ENCODE measurements around the gene NEK2. TPM values are rescaled to one million over a fixed set of nuclear protein-coding genes. Genes with fewer than 3 reads are reported as not detected.

The NEK2 gene
- total and polyA plus RNA-seq, 5 donors from 2014 or later, result 0.81 to 1.5 (median 1.5) TPM

DNA sequence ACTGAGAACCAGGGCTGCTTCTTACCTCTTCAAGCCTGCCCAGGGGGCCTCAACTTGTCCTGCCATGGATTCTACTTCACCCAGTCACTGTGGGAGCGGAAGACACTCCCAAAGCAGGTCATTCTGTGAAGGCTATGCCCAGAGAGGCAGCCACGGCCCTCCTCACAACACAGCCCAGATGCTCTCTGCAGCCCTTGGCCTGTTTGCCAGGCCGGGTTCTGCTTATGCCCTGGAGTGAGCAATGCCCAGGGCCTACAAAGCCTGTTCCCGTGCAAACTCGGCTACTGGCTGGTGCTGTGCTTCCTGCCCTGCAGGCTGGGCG is 62.7 kb downstream of the NEK2 start:
- Mint-ChIP-seq H3K27me3 (peaks cover 5% of the 10 kb centered on the region), H3K36me3 (no peaks in the 10 kb centered on the region)

More for the DNA sequence above, 62.7 kb downstream of the NEK2 start:
- peaks cover 0 to 2% (median 1%) of the 10 kb centered on the region in 4 donors for H3K4me1 Mint-ChIP-seq
- Histone ChIP-seq H3K27me3 (ENCODE audit: control insufficient read depth, insufficient read depth, low read length) (no peaks in the 10 kb centered on the region), H3K9me3 (ENCODE audit: control insufficient read depth in 2 of 2, low read length in 2 of 2) (no peaks in the 10 kb centered on the region), H3K4me1 (ENCODE audit: control insufficient read depth, insufficient read depth, low read length, poor library complexity, severe bottlenecking) (no peaks in the 10 kb centered on the region), H3K27ac (ENCODE audit: insufficient read depth, low read length, poor library complexity, severe bottlenecking) (no peak overlapping the region), H3K4me3 (ENCODE audit: low read depth, low read length) (no peak overlapping the region), H3K36me3 (ENCODE audit: control insufficient read depth, insufficient read depth, low read length) (no peaks in the 10 kb centered on the region)
- no peaks in the 10 kb centered on the region for H3K9me3 Mint-ChIP-seq
- H3K27ac Mint-ChIP-seq, result peak overlapping the region in 1 of 3 donors; percentile 40
- no peak for DNase-seq
- H3K4me3 Mint-ChIP-seq, result no peak overlapping the region
- no peak for ATAC-seq (ENCODE audit: low read depth in 2 of 2)

Other genes with a start within 250 kb of the NEK2 start
- gene RD3, start 183.5 kb downstream of the NEK2 start, total RNA-seq, result not detected
- gene RD3, start 183.5 kb downstream of the NEK2 start, polyA plus RNA-seq, result not detected
- 8.1 TPM for gene SLC30A1, start 96.5 kb downstream of the NEK2 start, total RNA-seq
- gene SLC30A1, start 96.5 kb downstream of the NEK2 start, polyA plus RNA-seq, result 1 to 10 TPM; 1.8 to 4.1 (median 3.0) TPM
- 24.1 TPM for gene LPGAT1, start 155.1 kb upstream of the NEK2 start, total RNA-seq
- gene LPGAT1, start 155.1 kb upstream of the NEK2 start, polyA plus RNA-seq, result 1 to 10 TPM; 6.8 to 9.8 (median 7.5) TPM

Measured in CD4-positive, CD25-positive, alpha-beta regulatory T cell (primary cell).